NCI-H345 (cell line): ENCODE data around the gene TRIM31.
A peak's percentile ranks its signal among the peaks of the same experiment; 100 is the strongest.

Experiments
- DNase-seq: peaks from one replicate; lab custom pipeline; 2025; lab: John Stamatoyannopoulos, UW

The TRIM31 gene

DNA sequence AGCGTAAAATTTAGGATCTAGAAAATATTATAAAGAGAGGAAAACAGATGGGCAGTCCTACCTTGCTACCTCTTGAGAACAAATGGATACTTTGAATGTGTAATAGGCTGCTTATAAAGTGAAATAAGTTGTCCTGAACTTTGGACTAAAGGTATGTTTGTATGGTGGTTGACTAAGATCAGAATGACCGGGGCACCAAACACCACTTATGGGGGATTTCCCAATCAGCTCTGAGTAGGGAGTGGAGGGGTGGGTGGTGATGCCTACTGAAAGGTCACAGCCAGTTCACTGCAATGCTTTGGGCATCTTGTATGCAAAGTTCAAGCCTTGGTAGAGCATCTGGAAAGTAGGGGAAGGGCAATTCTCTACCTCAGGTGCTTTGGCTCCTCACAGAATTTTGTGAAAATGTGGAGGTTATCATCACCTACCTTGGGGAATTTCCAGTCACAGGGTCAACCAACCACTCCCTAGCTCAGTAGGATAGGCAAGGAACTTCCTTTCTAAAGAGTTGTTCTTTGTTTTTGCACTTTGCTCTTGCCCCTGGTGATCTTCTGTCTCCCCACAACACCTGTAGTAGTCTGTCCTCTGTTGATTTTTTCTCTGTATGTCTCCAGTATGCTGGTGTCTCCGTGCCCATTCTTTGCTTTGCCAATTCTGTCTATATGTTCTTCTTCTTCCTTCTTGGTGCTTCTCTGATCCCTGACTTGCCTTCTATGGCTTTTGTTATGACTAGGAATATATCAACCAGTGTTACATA lies at the start of gene TRIM31:
TRIM31 (minus strand) TSS at position 88 of the 757 bp plus-strand sequence. CDS start 285 bp downstream, outside the sequence.
- no peak for DNase-seq

GRCh38 chr6:30162265-30163089 lies 49.6 kb upstream of the TRIM31 start:
- DNase-seq = no peak

DNA sequence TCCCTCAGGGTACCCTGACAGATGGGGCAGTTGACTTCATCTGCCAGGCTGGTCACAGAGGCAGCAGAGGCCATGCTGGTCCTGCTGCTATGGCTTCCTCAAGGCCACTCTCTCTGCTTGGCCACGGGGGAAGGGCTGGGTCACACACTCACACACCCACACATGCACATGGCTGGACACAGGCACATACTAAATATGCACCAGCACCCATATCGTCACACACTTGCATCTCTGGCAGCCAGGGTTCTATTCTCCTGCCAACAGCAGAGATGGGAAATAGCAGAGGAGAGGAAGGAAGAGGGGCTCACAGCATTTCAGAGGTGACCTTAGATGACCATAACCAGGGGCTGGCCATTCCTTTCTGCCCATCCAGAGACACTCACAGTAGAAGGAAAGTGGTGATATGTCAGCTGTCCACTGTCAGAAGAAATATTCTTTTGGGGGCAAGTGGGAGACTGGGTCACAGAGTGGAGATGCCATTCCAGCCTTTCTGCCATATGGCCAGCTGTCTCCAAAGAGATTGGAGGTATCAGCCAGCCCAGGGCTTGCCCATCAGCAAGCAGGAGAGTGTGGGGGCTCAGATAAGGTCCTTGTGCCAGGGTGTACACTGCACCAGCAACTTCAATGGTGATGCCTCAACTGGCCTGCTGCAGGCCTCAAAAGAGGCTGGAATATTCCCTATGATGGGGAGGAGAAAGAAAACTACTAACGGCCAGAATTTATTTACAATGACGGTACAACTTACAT lies 48.1 kb upstream of the TRIM31 start, which contains the start of gene TRIM10:
TRIM10 (minus strand) TSS at position 427 of the 747 bp plus-strand sequence; CDS start at position 74, 353 bp downstream.
- DNase-seq = no peak

GRCh38 chr6:30160008-30160784 lies 47.3 kb upstream of the TRIM31 start:
- no peak for DNase-seq

- DNase-seq = no peak
These were observed 45.7 kb upstream of the TRIM31 start for GRCh38 chr6:30158475-30159040.

DNA sequence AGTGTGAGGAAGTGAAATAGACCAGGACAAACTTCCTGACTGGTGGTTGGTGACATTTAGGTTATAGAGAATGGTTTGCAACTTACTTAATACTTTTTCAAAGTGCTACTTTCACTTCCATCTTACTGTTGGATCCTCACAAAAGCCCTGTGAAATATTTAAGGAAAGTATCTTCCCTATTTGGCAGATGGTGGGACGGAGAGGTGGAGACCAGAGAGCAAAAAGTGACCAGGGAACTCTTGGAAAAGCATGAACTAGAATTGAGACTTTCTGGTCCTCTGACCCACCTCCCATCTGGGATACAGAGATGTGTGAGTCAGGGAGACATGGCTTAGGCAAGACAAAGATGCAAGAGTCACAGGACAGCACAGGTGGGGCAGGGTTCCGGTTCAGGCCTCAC lies 45.1 kb upstream of the TRIM31 start:
- DNase-seq = no peak

GRCh38 chr6:30157581-30157980 lies 44.7 kb upstream of the TRIM31 start:
- DNase-seq = no peak

GRCh38 chr6:30156774-30157173 lies 43.9 kb upstream of the TRIM31 start:
- no peak for DNase-seq

- DNase-seq = no peak
These were observed 43.3 kb upstream of the TRIM31 start for GRCh38 chr6:30156262-30156599.

- no peak for DNase-seq
These were observed 42.8 kb upstream of the TRIM31 start for GRCh38 chr6:30155520-30156261.

- DNase-seq = peak; percentile 46
These were observed 42.0 kb upstream of the TRIM31 start for GRCh38 chr6:30154709-30155519.

DNA sequence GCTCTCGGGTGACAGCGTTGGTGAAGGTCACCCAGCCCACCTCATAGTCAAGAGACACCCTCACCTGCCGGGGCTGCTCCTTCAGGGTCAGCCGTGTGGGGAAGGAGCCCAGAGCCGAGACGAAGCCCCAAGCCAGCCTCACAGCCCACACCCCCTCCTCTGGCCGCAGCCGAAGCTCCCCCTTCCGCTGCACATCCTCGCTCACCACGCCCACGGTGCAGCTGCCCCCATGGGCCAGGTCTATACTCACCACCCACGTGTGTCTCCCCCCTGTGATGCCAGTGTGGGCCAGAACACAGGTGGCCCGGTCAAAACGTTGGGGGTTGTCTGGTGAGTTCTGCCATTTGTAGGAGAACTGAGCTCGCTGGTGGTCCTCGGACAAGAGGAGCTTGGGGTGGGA lies 41.2 kb upstream of the TRIM31 start:
- DNase-seq = no peak

GRCh38 chr6:30152910-30153610 lies 40.2 kb upstream of the TRIM31 start:
- DNase-seq = no peak

- no peak for DNase-seq
These were observed 39.3 kb upstream of the TRIM31 start for GRCh38 chr6:30152016-30152673.

DNA sequence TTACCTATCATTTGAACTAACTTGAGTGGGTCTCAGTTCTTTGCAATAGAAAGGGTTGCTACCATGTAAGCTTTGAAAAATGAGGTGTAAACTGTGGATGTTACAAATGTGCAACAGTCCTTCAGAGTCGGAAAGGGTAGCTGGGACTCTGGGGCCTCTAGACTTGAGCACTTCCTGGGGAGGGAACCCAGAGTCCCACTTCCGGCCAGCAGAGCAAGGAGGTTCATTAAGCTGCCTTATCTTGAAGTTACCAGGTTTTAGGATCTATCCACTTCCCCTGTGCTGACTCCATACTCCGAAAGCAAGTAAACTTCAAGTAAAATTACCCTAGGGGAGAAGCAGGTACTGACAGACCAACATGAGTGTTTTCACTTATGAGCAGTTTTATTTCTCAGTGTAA lies 38.7 kb upstream of the TRIM31 start:
- DNase-seq = no peak

- DNase-seq = no peak
These were observed 37.9 kb upstream of the TRIM31 start for GRCh38 chr6:30150671-30151395.

DNA sequence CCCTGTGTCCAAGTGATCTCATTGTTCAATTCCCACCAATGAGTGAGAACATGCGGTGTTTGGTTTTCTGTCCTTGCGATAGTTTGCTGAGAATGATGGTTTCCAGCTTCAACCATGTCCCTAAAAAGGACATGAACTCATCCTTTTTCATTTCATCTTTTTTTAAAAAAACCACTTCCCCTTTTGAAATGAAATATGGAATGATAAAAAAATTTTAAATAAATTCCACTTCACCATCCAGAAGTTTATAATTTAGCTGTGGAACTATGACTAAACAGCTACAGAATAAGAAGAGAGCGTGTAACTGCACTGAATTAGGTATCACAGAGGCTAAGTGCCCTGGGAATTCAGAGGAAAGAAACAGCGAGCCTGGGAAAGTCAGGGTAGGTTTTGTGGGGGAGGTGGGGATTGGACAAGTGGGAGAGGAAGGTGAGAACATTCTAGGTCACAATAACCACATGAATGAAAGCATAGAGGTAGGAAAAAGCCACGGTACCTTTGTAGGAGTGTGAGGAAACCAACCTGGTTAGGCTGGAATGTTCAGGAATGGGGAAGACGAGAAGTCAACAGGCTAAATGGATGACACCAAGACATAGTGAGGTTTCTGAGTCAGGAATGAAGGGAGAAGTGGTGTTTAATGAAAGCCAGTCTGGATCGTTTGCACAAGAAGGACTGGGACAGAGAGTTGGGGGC lies 37.1 kb upstream of the TRIM31 start:
- no peak for DNase-seq
